ENCODE data around the gene ACY1.

Gene ACY1

GRCh38 chr3:52028572-52028971 is 45.2 kb downstream of the ACY1 start:
- no peak for DNase-seq (ENCODE audit: low read depth in 1 of 2, low spot score in 1 of 2)
- Histone ChIP-seq H3K4me3 (replicated peaks; ENCODE audit: insufficient read depth, low read length) (no peak overlapping the region), H3K27ac (replicated peaks) (no peak overlapping the region), H3K27me3 (ENCODE audit: insufficient read depth, poor library complexity, severe bottlenecking) (no peaks in the 10 kb centered on the region)
- TF ChIP-seq POLR2AphosphoS5 (IDR thresholded peaks at IDR 0.05; ENCODE audit: low read depth) (no peak), SPI1 (IDR thresholded peaks at IDR 0.05; ENCODE audit: borderline replicate concordance, low read depth) (no peak), GABPA (IDR thresholded peaks at IDR 0.05; ENCODE audit: low read depth) (no peak)
- TF ChIP-seq, protein P1, sequence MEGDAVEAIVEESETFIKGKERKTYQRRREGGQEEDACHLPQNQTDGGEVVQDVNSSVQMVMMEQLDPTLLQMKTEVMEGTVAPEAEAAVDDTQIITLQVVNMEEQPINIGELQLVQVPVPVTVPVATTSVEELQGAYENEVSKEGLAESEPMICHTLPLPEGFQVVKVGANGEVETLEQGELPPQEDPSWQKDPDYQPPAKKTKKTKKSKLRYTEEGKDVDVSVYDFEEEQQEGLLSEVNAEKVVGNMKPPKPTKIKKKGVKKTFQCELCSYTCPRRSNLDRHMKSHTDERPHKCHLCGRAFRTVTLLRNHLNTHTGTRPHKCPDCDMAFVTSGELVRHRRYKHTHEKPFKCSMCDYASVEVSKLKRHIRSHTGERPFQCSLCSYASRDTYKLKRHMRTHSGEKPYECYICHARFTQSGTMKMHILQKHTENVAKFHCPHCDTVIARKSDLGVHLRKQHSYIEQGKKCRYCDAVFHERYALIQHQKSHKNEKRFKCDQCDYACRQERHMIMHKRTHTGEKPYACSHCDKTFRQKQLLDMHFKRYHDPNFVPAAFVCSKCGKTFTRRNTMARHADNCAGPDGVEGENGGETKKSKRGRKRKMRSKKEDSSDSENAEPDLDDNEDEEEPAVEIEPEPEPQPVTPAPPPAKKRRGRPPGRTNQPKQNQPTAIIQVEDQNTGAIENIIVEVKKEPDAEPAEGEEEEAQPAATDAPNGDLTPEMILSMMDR (IDR thresholded peaks at IDR 0.05; ENCODE audit: insufficient read depth, low read length), result no peak
- TF ChIP-seq, protein P2, sequence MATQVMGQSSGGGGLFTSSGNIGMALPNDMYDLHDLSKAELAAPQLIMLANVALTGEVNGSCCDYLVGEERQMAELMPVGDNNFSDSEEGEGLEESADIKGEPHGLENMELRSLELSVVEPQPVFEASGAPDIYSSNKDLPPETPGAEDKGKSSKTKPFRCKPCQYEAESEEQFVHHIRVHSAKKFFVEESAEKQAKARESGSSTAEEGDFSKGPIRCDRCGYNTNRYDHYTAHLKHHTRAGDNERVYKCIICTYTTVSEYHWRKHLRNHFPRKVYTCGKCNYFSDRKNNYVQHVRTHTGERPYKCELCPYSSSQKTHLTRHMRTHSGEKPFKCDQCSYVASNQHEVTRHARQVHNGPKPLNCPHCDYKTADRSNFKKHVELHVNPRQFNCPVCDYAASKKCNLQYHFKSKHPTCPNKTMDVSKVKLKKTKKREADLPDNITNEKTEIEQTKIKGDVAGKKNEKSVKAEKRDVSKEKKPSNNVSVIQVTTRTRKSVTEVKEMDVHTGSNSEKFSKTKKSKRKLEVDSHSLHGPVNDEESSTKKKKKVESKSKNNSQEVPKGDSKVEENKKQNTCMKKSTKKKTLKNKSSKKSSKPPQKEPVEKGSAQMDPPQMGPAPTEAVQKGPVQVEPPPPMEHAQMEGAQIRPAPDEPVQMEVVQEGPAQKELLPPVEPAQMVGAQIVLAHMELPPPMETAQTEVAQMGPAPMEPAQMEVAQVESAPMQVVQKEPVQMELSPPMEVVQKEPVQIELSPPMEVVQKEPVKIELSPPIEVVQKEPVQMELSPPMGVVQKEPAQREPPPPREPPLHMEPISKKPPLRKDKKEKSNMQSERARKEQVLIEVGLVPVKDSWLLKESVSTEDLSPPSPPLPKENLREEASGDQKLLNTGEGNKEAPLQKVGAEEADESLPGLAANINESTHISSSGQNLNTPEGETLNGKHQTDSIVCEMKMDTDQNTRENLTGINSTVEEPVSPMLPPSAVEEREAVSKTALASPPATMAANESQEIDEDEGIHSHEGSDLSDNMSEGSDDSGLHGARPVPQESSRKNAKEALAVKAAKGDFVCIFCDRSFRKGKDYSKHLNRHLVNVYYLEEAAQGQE (IDR thresholded peaks at IDR 0.05; ENCODE audit: insufficient replicate concordance, low read depth), result no peak

DNA sequence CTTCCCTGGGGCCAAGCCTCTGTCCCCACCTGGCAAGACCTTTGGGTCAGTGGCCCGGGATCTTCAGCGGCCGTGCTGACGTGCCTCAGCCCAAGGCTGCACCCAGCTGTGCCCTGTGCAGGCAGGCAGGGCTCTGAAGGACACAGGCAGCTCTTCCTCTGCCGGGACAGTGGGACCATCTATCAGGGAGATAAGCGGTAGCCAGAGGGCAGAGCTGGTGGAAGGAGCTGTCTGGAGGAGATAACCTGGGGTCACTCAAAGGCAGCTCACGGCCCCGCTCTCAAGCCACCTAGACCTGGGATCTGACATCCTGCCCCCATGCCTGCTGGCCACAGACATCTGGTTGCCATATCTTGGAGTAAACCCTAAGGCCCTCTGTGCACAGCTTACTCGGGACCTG is 45.7 kb downstream of the ACY1 start:
- Histone ChIP-seq H3K27me3 (ENCODE audit: insufficient read depth, poor library complexity, severe bottlenecking) (no peaks in the 10 kb centered on the region), H3K27ac (replicated peaks) (no peak overlapping the region), H3K4me3 (replicated peaks; ENCODE audit: insufficient read depth, low read length) (no peak overlapping the region)
- TF ChIP-seq GABPA (IDR thresholded peaks at IDR 0.05; ENCODE audit: low read depth), result no peak
- no peak for TF ChIP-seq SPI1 (IDR thresholded peaks at IDR 0.05; ENCODE audit: borderline replicate concordance, low read depth)
- TF ChIP-seq, protein P1 (IDR thresholded peaks at IDR 0.05; ENCODE audit: insufficient read depth, low read length), result no peak
- TF ChIP-seq, protein P2 (IDR thresholded peaks at IDR 0.05; ENCODE audit: insufficient replicate concordance, low read depth), result no peak
- no peak for TF ChIP-seq POLR2AphosphoS5 (IDR thresholded peaks at IDR 0.05; ENCODE audit: low read depth)
- no peak for DNase-seq (ENCODE audit: low read depth in 1 of 2, low spot score in 1 of 2)

GRCh38 chr3:52029535-52029934 is 46.2 kb downstream of the ACY1 start:
- Histone ChIP-seq H3K27ac (replicated peaks) (no peak overlapping the region), H3K4me3 (replicated peaks; ENCODE audit: insufficient read depth, low read length) (no peak overlapping the region), H3K27me3 (ENCODE audit: insufficient read depth, poor library complexity, severe bottlenecking) (no peaks in the 10 kb centered on the region)
- no peak for TF ChIP-seq POLR2AphosphoS5 (IDR thresholded peaks at IDR 0.05; ENCODE audit: low read depth)
- TF ChIP-seq, protein P2 (IDR thresholded peaks at IDR 0.05; ENCODE audit: insufficient replicate concordance, low read depth), result no peak
- no peak for TF ChIP-seq SPI1 (IDR thresholded peaks at IDR 0.05; ENCODE audit: borderline replicate concordance, low read depth)
- no peak for TF ChIP-seq GABPA (IDR thresholded peaks at IDR 0.05; ENCODE audit: low read depth)
- TF ChIP-seq, protein P1 (IDR thresholded peaks at IDR 0.05; ENCODE audit: insufficient read depth, low read length), result no peak
- no peak for DNase-seq (ENCODE audit: low read depth in 1 of 2, low spot score in 1 of 2)
